Islet of Langerhans (tissue), 1 donor: ENCODE measurements around the gene CLEC4A.
"Not testable (repeated sequence)": the region's sequence is repeated elsewhere in the genome, so short reads cannot be mapped to it uniquely, and the experiment has no call there.

Source experiments
- FAIRE-seq: peaks from one replicate; lab custom pipeline; 2011; peaks lifted over from hg19 to GRCh38; lab: Jason Lieb, UNC

The CLEC4A gene

GRCh38 chr12:8123124-8123912, at the start of gene CLEC4A:
Gene CLEC4A (plus strand): TSS chr12:8123617. CDS start chr12:8123879, 262 bp downstream.
- no peak for FAIRE-seq

- FAIRE-seq, result peak; percentile 5
These were observed 47.5 kb upstream of the CLEC4A start for GRCh38 chr12:8075935-8076334.

- FAIRE-seq, result no peak
These were observed 47.1 kb upstream of the CLEC4A start for GRCh38 chr12:8076366-8076765.

- no peak for FAIRE-seq
These were observed 46.2 kb upstream of the CLEC4A start for GRCh38 chr12:8077207-8077606.

- no peak for FAIRE-seq
These were observed 45.0 kb upstream of the CLEC4A start for GRCh38 chr12:8078398-8078797.

- FAIRE-seq, result no peak
These were observed 44.5 kb upstream of the CLEC4A start for GRCh38 chr12:8078916-8079315.

- no peak for FAIRE-seq
These were observed 43.3 kb upstream of the CLEC4A start for GRCh38 chr12:8080120-8080519.

- no peak for FAIRE-seq
These were observed 42.0 kb upstream of the CLEC4A start for GRCh38 chr12:8081251-8081920.

- FAIRE-seq, result no peak
These were observed 40.7 kb upstream of the CLEC4A start for GRCh38 chr12:8082808-8083100.

GRCh38 chr12:8084351-8084750, 39.1 kb upstream of the CLEC4A start:
- not testable (repeated sequence) for FAIRE-seq

GRCh38 chr12:8087666-8088065, 35.8 kb upstream of the CLEC4A start:
- peak; percentile 33 for FAIRE-seq

- FAIRE-seq, result no peak
These were observed 34.8 kb upstream of the CLEC4A start for GRCh38 chr12:8088574-8088973.

- FAIRE-seq, result not testable (repeated sequence)
These were observed 34.1 kb upstream of the CLEC4A start for GRCh38 chr12:8089277-8089676.

- FAIRE-seq, result no peak
These were observed 33.7 kb upstream of the CLEC4A start for GRCh38 chr12:8089716-8090115.

GRCh38 chr12:8093291-8093690, 30.1 kb upstream of the CLEC4A start:
- no peak for FAIRE-seq

- no peak for FAIRE-seq
These were observed 27.0 kb upstream of the CLEC4A start for GRCh38 chr12:8096281-8096915.

GRCh38 chr12:8099235-8099634, 24.2 kb upstream of the CLEC4A start:
- no peak for FAIRE-seq

GRCh38 chr12:8108808-8109398, 14.5 kb upstream of the CLEC4A start:
- FAIRE-seq, result peak; percentile 97

- not testable (repeated sequence) for FAIRE-seq
These were observed 10.3 kb upstream of the CLEC4A start for GRCh38 chr12:8113117-8113516.

- FAIRE-seq, result no peak
These were observed 3.2 kb upstream of the CLEC4A start for GRCh38 chr12:8120072-8120713.

GRCh38 chr12:8127138-8127537, 3.7 kb downstream of the CLEC4A start:
- no peak for FAIRE-seq

GRCh38 chr12:8133636-8134397, 10.4 kb downstream of the CLEC4A start:
- FAIRE-seq, result not testable (repeated sequence)
